ENCODE results near the gene CACNA1E.

The CACNA1E gene

GRCh38 chr1:181748013-181748412 lies 264.7 kb downstream of the CACNA1E start:
- in situ Hi-C loops (cut with MboI; ENCODE audit: low sequenced_read_pairs) = no loop called here

DNA sequence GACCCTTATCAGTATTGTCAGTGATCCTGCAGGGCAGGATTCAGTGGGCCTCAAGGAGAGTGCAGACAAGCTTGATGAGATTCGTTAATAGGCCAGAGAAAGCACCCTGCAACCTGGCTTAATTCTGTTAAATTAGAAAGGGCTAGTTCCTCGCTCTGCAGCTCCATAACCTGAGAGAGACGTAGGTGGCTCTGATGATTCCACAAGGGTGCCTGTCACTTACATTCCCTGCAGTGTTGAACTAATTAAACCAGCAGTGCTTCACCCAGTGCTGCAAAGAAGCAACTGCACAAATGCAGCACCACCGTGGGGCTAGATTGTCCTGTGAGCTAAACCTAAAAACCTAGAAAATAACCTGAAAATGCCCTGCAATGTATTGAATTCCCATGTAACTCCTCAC lies 270.8 kb downstream of the CACNA1E start:
- in situ Hi-C loops (cut with MboI; ENCODE audit: low sequenced_read_pairs) = no loop called here

GRCh38 chr1:181759481-181759880 lies 276.2 kb downstream of the CACNA1E start:
- in situ Hi-C loops (cut with MboI; ENCODE audit: low sequenced_read_pairs) = no loop called here

- in situ Hi-C loops (cut with MboI; ENCODE audit: low sequenced_read_pairs) = no loop called here
Observed at GRCh38 chr1:181763736-181764135, 280.4 kb downstream of the CACNA1E start.

DNA sequence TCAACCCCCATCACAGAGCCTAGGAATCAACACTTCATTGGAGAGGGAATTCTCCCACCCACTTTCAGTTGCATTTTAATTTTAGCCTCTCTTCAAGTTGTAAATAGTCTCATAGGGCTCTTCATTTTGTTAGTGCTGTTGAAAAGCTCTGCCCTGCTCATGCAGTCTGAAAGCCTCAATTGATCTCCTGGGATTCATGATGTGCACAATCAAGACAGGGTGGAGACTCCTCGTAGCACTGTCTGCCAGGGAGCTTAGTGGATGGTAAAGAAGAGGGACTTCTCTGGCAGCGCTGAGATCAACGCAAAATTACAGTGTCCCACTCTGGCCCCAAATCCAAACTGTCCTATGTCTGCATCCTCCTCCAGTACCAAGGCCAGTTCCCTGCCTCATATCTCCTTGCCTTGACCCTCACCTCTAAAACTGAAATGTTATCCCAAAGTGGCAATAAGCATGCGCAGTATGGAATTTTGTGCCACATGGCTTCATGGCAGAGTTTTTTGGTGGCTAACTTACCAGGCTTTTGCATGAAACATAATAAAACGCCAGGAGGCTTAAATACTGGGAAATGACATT lies 282.2 kb downstream of the CACNA1E start:
- in situ Hi-C loops (cut with MboI; ENCODE audit: low sequenced_read_pairs) = no loop called here

- in situ Hi-C loops (cut with MboI; ENCODE audit: low sequenced_read_pairs) = no loop called here
Observed at GRCh38 chr1:181767001-181767708, 283.8 kb downstream of the CACNA1E start.

GRCh38 chr1:181768211-181768929 lies 285.1 kb downstream of the CACNA1E start:
- in situ Hi-C loops (cut with MboI; ENCODE audit: low sequenced_read_pairs) = no loop called here

DNA sequence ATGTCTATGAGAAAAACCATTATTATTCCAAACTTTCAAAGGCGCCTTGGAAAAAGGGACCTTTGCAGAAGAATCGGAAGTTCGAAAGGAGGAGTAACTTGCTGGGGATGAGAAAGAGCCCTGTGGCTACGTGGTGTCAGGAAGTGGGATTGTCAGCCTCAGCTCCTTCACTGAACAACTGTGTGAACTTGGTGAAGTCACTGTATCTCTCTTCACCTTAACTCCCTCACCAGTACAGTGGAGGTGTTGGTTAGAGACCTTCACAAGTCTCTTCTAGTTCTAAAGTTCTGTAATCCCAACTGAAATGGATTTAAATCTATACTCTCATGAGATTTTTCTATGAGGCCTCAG lies 285.6 kb downstream of the CACNA1E start:
- in situ Hi-C loops (cut with MboI; ENCODE audit: low sequenced_read_pairs) = no loop called here

DNA sequence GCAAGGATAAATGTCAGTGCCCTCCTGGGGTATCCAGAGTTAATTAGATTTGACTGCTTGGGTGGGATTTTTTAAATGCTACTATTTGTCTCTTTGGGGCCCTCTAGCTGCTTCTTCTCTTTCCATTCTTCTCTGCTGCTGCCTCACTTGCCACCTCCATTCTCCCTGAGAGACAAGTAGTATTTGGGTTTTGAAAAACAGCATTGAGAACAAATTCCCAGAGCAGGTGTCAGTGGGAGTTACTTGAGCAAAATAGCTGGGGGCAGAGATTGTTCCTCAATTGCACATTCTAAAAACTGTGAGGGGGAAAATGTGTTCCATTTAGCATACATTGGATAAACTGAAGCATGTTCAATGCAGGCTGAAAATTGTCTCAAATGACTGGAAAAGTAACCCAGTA lies 286.5 kb downstream of the CACNA1E start:
- in situ Hi-C loops (cut with MboI; ENCODE audit: low sequenced_read_pairs) = no loop called here

GRCh38 chr1:181772714-181773113 lies 289.4 kb downstream of the CACNA1E start:
- in situ Hi-C loops (cut with MboI; ENCODE audit: low sequenced_read_pairs) = no loop called here

GRCh38 chr1:181776044-181776443 lies 292.7 kb downstream of the CACNA1E start:
- in situ Hi-C loops (cut with MboI; ENCODE audit: low sequenced_read_pairs) = no loop called here

- in situ Hi-C loops (cut with MboI; ENCODE audit: low sequenced_read_pairs) = no loop called here
Observed at GRCh38 chr1:181777286-181777685, 294.0 kb downstream of the CACNA1E start.

DNA sequence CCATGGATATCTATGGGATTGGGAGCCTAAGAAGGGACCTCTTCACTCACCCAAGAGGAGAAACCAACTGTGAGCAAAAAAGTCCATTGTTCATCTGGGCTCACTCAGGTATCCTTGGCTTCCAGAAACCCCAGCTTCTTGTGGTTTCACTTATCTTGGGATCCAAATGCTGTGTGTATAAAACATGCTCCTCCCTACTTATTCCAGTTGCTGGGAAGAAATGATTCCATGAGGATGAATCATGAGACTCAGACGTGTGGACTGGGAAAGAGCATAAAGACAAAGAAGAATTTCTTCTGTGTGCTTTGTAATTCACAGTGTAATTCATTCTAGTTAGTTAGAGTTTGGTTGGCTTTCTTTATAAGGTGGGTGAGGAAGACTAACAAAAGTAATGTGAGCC lies 294.5 kb downstream of the CACNA1E start:
- in situ Hi-C loops (cut with MboI; ENCODE audit: low sequenced_read_pairs) = no loop called here

- in situ Hi-C loops (cut with MboI; ENCODE audit: low sequenced_read_pairs) = no loop called here
Observed at GRCh38 chr1:181778640-181779260, 295.4 kb downstream of the CACNA1E start.

- in situ Hi-C loops (cut with MboI; ENCODE audit: low sequenced_read_pairs) = no loop called here
Observed at GRCh38 chr1:181779343-181779742, 296.0 kb downstream of the CACNA1E start.

DNA sequence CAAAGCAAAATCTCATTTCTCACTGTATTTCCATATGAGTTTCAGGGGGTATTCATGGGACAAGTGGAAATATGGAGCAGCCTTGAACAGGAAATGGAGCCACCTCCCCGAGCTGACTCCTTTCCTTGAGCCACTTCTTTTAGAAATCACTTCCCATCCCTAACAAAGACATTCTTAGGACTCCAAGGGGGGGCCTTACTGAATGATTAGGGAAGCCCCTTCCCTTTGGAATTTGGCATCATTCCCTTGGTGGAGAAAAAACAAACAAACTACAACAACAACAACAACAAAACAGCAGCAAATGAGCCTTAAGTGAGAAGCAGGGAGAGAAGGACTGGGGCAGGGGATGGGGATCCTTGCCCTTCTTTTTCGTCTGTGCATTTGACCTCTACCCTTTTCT lies 299.9 kb downstream of the CACNA1E start:
- in situ Hi-C loops (cut with MboI; ENCODE audit: low sequenced_read_pairs) = no loop called here

GRCh38 chr1:181784039-181784683 lies 300.8 kb downstream of the CACNA1E start:
- in situ Hi-C loops (cut with MboI; ENCODE audit: low sequenced_read_pairs) = no loop called here

GRCh38 chr1:181789395-181789794 lies 306.1 kb downstream of the CACNA1E start:
- in situ Hi-C loops (cut with MboI; ENCODE audit: low sequenced_read_pairs) = no loop called here

DNA sequence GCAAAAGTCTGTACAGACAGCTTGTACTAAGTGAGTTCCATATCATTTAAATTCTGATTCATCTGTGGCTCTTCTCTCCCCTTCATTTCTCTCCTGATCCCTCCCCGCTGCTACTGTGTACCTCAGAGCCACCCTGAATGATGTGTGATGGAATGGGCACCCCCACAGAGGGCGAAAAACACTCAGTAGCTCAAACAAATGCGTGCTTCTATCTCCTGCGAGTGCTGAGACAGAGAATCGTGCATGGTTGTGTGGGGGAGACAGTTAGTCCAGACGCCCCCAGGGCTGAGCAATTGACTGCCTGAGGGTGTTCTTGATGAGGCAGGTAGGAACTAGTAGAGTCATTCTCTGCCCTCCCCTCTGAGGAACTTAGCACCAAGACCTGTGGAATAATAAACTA lies 308.4 kb downstream of the CACNA1E start:
- in situ Hi-C loops (cut with MboI; ENCODE audit: low sequenced_read_pairs) = no loop called here

GRCh38 chr1:181793831-181794230 lies 310.5 kb downstream of the CACNA1E start:
- in situ Hi-C loops (cut with MboI; ENCODE audit: low sequenced_read_pairs) = no loop called here

DNA sequence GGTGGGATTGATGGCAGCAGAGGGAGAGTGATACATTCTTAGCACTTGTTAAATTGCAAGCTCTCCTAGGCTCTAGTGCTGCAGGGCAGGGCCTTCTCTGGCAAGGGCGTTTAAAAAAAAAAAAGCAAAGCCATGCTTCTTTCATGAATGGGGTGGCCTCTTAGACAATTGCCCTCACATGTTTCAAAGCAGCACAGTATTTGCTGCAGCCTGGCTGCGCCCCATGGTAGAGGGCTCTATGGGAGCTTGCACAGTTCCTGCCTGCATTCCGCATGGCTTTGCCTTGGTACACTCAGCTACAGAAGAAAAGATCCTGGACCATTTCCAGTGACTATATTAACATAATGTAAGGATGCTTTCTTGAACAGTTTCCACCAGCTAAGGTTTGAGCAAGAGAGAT lies 311.0 kb downstream of the CACNA1E start:
- in situ Hi-C loops (cut with MboI; ENCODE audit: low sequenced_read_pairs) = no loop called here
